Medulla oblongata (tissue), 1 donor: ENCODE results near the gene BDKRB1.

Experiments
- DNase-seq: peaks from one replicate; pipeline ENCODE4 v3.0.0-alpha.2; 2015; ENCODE audit errors: extremely low spot score

The BDKRB1 gene

GRCh38 chr14:96261053-96261452 lies 5.0 kb downstream of the BDKRB1 start:
- DNase-seq, result no peak

GRCh38 chr14:96261772-96262655 lies 6.0 kb downstream of the BDKRB1 start:
- no peak for DNase-seq

- no peak for DNase-seq
These were observed 7.6 kb downstream of the BDKRB1 start for GRCh38 chr14:96263347-96264199.

GRCh38 chr14:96264200-96264553 lies 8.2 kb downstream of the BDKRB1 start:
- no peak for DNase-seq

GRCh38 chr14:96264853-96265252 lies 8.8 kb downstream of the BDKRB1 start:
- DNase-seq, result no peak

GRCh38 chr14:96265383-96266095 lies 9.5 kb downstream of the BDKRB1 start:
- no peak for DNase-seq

GRCh38 chr14:96267336-96267735 lies 11.3 kb downstream of the BDKRB1 start:
- DNase-seq, result no peak

GRCh38 chr14:96267916-96268315 lies 11.9 kb downstream of the BDKRB1 start:
- DNase-seq, result no peak

GRCh38 chr14:96268431-96269358 lies 12.7 kb downstream of the BDKRB1 start:
- DNase-seq, result no peak

- DNase-seq, result no peak
These were observed 13.3 kb downstream of the BDKRB1 start for GRCh38 chr14:96269359-96269710.

GRCh38 chr14:96270565-96271420 lies 14.8 kb downstream of the BDKRB1 start:
- DNase-seq, result no peak

GRCh38 chr14:96271421-96271762 lies 15.4 kb downstream of the BDKRB1 start:
- no peak for DNase-seq

GRCh38 chr14:96272777-96273473 lies 16.9 kb downstream of the BDKRB1 start:
- no peak for DNase-seq

GRCh38 chr14:96273629-96274028 lies 17.6 kb downstream of the BDKRB1 start:
- no peak for DNase-seq

- no peak for DNase-seq
These were observed 18.1 kb downstream of the BDKRB1 start for GRCh38 chr14:96274122-96274521.

GRCh38 chr14:96274543-96274942 lies 18.5 kb downstream of the BDKRB1 start:
- DNase-seq, result peak; percentile 50

GRCh38 chr14:96275177-96276112 lies 19.4 kb downstream of the BDKRB1 start:
- peak; percentile 85 for DNase-seq

- no peak for DNase-seq
These were observed 21.9 kb downstream of the BDKRB1 start for GRCh38 chr14:96277890-96278289.

GRCh38 chr14:96279564-96279963 lies 23.6 kb downstream of the BDKRB1 start:
- DNase-seq, result no peak
